Endothelial cell (in vitro differentiated cells): ENCODE measurements around the gene FAS. TPM values are rescaled to one million over a fixed set of nuclear protein-coding genes. Genes with fewer than 3 reads are reported as not detected.

Experiments used
- DNase-seq: peaks from one replicate; pipeline ENCODE4 v3.0.0; 2021; ENCODE audit warnings: low spot score
- H3K27ac Mint-ChIP-seq: one replicate; pipeline ENCODE4 v1.8.0; 2021; ENCODE audit warnings: mixed read lengths, inconsistent platforms; ENCODE audit not compliant: unreplicated experiment
- H3K27me3 Mint-ChIP-seq: one replicate; pipeline ENCODE4 v1.8.0; 2021; ENCODE audit warnings: mild to moderate bottlenecking, moderate library complexity, mixed read lengths, inconsistent platforms; ENCODE audit not compliant: unreplicated experiment
- H3K36me3 Mint-ChIP-seq: one replicate; pipeline ENCODE4 v1.8.0; 2021; ENCODE audit warnings: mild to moderate bottlenecking, low read depth, mixed read lengths, inconsistent platforms; ENCODE audit not compliant: unreplicated experiment
- H3K4me1 Mint-ChIP-seq: one replicate; pipeline ENCODE4 v1.8.0; 2021; ENCODE audit warnings: mild to moderate bottlenecking, mixed read lengths, inconsistent platforms; ENCODE audit not compliant: unreplicated experiment
- H3K4me3 Mint-ChIP-seq: one replicate; pipeline ENCODE4 v1.8.0; 2021; ENCODE audit warnings: mild to moderate bottlenecking, mixed read lengths, inconsistent platforms; ENCODE audit not compliant: unreplicated experiment
- H3K9me3 Mint-ChIP-seq: one replicate; pipeline ENCODE4 v1.8.0; 2021; ENCODE audit warnings: mixed read lengths, inconsistent platforms; ENCODE audit not compliant: unreplicated experiment
- total RNA-seq: library from RNA; stranded (reverse); fragmentation: NEBNext Ultra II Directional; extraction: Animal tissue kit (Norgen Biotek cat#: 25700); gene quantifications from one replicate; pipeline ENCODE4 v1.2.1, GENCODE V29; 2021; ENCODE audit not compliant: unreplicated experiment
- TF ChIP-seq, protein P1 (sequence below): fragments of 200-600 bp; sonication (generic); IDR thresholded peaks from one replicate; pipeline ENCODE4 v1.5.0; 2021; ENCODE audit warnings: antibody characterized with exemption; ENCODE audit not compliant: unreplicated experiment

FAS gene
- total RNA-seq, 1 donor from 2014 or later, result 23.0 TPM

DNA sequence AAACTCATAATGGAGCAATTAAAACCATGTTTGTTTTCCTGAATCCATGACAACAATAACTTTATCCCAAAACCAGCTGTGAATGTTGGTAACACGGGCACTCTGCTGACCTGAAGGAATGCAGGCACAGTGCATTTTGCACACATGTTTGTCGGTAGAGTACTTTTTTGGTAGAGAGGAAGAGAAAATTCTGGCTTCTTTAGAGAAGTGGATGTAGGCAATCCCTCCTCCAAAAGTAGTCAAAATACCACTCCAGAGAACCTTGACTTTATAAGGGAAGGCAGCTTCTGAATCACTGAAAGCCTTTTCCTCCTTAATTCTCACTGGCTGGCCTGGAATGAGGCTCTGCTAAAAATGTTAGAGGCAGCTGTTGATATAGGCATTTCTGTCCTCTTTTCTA is 22.2 kb upstream of the FAS start:
- H3K36me3 Mint-ChIP-seq, result no peaks in the 10 kb centered on the region
- no peak for DNase-seq
- TF ChIP-seq, protein P1, sequence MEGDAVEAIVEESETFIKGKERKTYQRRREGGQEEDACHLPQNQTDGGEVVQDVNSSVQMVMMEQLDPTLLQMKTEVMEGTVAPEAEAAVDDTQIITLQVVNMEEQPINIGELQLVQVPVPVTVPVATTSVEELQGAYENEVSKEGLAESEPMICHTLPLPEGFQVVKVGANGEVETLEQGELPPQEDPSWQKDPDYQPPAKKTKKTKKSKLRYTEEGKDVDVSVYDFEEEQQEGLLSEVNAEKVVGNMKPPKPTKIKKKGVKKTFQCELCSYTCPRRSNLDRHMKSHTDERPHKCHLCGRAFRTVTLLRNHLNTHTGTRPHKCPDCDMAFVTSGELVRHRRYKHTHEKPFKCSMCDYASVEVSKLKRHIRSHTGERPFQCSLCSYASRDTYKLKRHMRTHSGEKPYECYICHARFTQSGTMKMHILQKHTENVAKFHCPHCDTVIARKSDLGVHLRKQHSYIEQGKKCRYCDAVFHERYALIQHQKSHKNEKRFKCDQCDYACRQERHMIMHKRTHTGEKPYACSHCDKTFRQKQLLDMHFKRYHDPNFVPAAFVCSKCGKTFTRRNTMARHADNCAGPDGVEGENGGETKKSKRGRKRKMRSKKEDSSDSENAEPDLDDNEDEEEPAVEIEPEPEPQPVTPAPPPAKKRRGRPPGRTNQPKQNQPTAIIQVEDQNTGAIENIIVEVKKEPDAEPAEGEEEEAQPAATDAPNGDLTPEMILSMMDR, result no peak
- no peak overlapping the region for H3K27ac Mint-ChIP-seq
- peaks cover 5% of the 10 kb centered on the region for H3K27me3 Mint-ChIP-seq
- no peaks in the 10 kb centered on the region for H3K9me3 Mint-ChIP-seq
- H3K4me1 Mint-ChIP-seq, result no peaks in the 10 kb centered on the region
- no peak overlapping the region for H3K4me3 Mint-ChIP-seq

DNA sequence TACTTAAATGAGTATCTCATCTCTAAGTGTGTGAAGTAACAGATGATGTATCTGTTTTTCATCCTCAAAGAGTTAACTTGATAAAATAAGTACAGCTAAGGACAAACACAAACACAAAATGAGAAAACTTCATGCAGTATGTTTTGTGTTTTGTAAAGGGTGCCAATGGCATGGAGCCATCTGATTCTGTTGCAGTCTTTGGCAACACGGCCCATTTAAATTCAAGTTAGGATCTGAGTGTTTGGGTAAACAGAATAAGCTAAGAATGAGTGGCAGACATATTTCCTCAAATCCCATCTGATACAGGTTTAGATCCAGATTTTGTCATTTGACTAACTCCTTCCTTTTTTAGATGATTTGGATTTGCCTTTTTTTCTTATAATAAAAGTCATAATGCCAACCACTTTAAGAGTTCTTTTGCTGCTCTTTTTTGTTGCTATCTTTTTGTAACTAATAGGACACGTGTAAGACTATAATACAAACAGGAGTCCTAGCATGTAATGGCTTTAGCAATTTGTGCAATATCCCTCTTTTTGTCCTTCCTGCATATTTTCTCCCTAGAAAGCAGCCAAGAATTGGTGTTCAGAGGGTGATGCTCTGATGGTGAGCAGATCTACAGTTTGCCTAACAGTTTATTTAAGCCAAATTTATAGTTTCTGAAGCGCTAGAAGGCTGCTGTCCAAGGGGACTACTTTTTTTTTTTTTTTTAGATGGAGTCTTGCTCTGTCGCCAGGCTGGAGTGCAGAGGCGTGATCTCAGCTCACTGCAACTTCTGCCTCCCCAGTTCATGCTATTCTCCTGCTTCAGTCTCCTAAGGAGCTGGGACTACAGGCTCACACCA is 19.2 kb upstream of the FAS start:
- Mint-ChIP-seq H3K27me3 (peaks cover 5% of the 10 kb centered on the region), H3K4me1 (no peaks in the 10 kb centered on the region), H3K27ac (no peak overlapping the region)

GRCh38 chr10:88974012-88974411 is 16.6 kb upstream of the FAS start:
- peaks cover 1% of the 10 kb centered on the region for H3K4me1 Mint-ChIP-seq
- H3K4me3 Mint-ChIP-seq, result no peak overlapping the region
- H3K27me3 Mint-ChIP-seq, result peaks cover 5% of the 10 kb centered on the region
- no peaks in the 10 kb centered on the region for H3K36me3 Mint-ChIP-seq
- H3K27ac Mint-ChIP-seq, result no peak overlapping the region
- DNase-seq, result no peak
- TF ChIP-seq, protein P1, result no peak
- H3K9me3 Mint-ChIP-seq, result no peaks in the 10 kb centered on the region

More for the DNA sequence above, 19.2 kb upstream of the FAS start:
- no peak for DNase-seq
- H3K4me3 Mint-ChIP-seq, result no peak overlapping the region
- no peaks in the 10 kb centered on the region for H3K9me3 Mint-ChIP-seq
- H3K36me3 Mint-ChIP-seq, result no peaks in the 10 kb centered on the region
- TF ChIP-seq, protein P1, result no peak

GRCh38 chr10:88974446-88975376 is 15.9 kb upstream of the FAS start:
- no peak for DNase-seq
- no peaks in the 10 kb centered on the region for H3K9me3 Mint-ChIP-seq
- H3K4me3 Mint-ChIP-seq, result no peak overlapping the region
- TF ChIP-seq, protein P1, result no peak
- H3K4me1 Mint-ChIP-seq, result peaks cover 4% of the 10 kb centered on the region
- H3K36me3 Mint-ChIP-seq, result no peaks in the 10 kb centered on the region
- peaks cover 4% of the 10 kb centered on the region for H3K27me3 Mint-ChIP-seq
- no peak overlapping the region for H3K27ac Mint-ChIP-seq
